Type B pancreatic cell (in vitro differentiated cells): ENCODE measurements around the gene GCNT3. TPM values are rescaled to one million over a fixed set of nuclear protein-coding genes. Genes with fewer than 3 reads are reported as not detected.
"Not testable (repeated sequence)": the region's sequence is repeated elsewhere in the genome, so short reads cannot be mapped to it uniquely, and the experiment has no call there.

ENCODE experiments used
- DNase-seq: peaks from one replicate; pipeline ENCODE4 v3.0.0; 2021; ENCODE audit warnings: mixed read lengths; ENCODE audit not compliant: unreplicated experiment; ENCODE audit errors: extremely low spot score
- H3K27ac Mint-ChIP-seq: 2 replicates; pipeline ENCODE4 v1.8.0; 2021; ENCODE audit warnings: mild to moderate bottlenecking, mixed read lengths
- H3K27me3 Mint-ChIP-seq: 2 replicates; pipeline ENCODE4 v1.8.0; 2021; ENCODE audit warnings: mixed read lengths
- H3K36me3 Mint-ChIP-seq: 2 replicates; pipeline ENCODE4 v1.8.0; 2021; ENCODE audit warnings: mixed read lengths
- H3K4me1 Mint-ChIP-seq: one replicate; pipeline ENCODE4 v1.8.0; 2021; ENCODE audit warnings: mixed read lengths; ENCODE audit not compliant: unreplicated experiment
- H3K4me3 Mint-ChIP-seq: 2 replicates; pipeline ENCODE4 v1.8.0; 2021; ENCODE audit warnings: mild to moderate bottlenecking, mixed read lengths
- H3K9me3 Mint-ChIP-seq: 2 replicates; pipeline ENCODE4 v1.8.0; 2021; ENCODE audit warnings: mixed read lengths
- total RNA-seq: library from RNA; stranded (reverse); gene quantifications from 2 replicates; pipeline ENCODE4 v1.2.1, GENCODE V29; 2021; ENCODE audit warnings: low replicate concordance
- TF ChIP-seq, protein P1 (sequence below): fragments of 200-600 bp; sonication (generic); conservative IDR thresholded peaks from 2 replicates; pipeline ENCODE4 v1.5.0; 2021; ENCODE audit warnings: antibody characterized with exemption, mild to moderate bottlenecking

Gene GCNT3
- total RNA-seq, 1 donor from 2014 or later: 19.6 TPM

- Mint-ChIP-seq H3K9me3 (no peaks in the 10 kb centered on the region), H3K4me3 (no peak overlapping the region), H3K27ac (no peak overlapping the region), H3K27me3 (no peaks in the 10 kb centered on the region), H3K36me3 (no peaks in the 10 kb centered on the region), H3K4me1 (peaks cover 14% of the 10 kb centered on the region)
- TF ChIP-seq, protein P1, sequence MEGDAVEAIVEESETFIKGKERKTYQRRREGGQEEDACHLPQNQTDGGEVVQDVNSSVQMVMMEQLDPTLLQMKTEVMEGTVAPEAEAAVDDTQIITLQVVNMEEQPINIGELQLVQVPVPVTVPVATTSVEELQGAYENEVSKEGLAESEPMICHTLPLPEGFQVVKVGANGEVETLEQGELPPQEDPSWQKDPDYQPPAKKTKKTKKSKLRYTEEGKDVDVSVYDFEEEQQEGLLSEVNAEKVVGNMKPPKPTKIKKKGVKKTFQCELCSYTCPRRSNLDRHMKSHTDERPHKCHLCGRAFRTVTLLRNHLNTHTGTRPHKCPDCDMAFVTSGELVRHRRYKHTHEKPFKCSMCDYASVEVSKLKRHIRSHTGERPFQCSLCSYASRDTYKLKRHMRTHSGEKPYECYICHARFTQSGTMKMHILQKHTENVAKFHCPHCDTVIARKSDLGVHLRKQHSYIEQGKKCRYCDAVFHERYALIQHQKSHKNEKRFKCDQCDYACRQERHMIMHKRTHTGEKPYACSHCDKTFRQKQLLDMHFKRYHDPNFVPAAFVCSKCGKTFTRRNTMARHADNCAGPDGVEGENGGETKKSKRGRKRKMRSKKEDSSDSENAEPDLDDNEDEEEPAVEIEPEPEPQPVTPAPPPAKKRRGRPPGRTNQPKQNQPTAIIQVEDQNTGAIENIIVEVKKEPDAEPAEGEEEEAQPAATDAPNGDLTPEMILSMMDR: no peak
- no peak for DNase-seq
These were observed 6.8 kb downstream of the GCNT3 start for GRCh38 chr15:59618406-59618805.

GRCh38 chr15:59622289-59622688, 10.7 kb downstream of the GCNT3 start:
- TF ChIP-seq, protein P1: peak; percentile 65
- H3K4me1 Mint-ChIP-seq: peaks cover under 1% of the 10 kb centered on the region
- H3K4me3 Mint-ChIP-seq: no peak overlapping the region
- no peak for DNase-seq
- H3K27me3 Mint-ChIP-seq: no peaks in the 10 kb centered on the region
- H3K9me3 Mint-ChIP-seq: no peaks in the 10 kb centered on the region
- no peaks in the 10 kb centered on the region for H3K36me3 Mint-ChIP-seq
- no peak overlapping the region for H3K27ac Mint-ChIP-seq

GRCh38 chr15:59632714-59633113, 21.1 kb downstream of the GCNT3 start:
- H3K36me3 Mint-ChIP-seq: peaks cover 12% of the 10 kb centered on the region
- H3K27me3 Mint-ChIP-seq: no peaks in the 10 kb centered on the region
- no peak for DNase-seq
- peaks cover 8% of the 10 kb centered on the region for H3K4me1 Mint-ChIP-seq
- H3K4me3 Mint-ChIP-seq: no peak overlapping the region
- TF ChIP-seq, protein P1: peak; percentile 58
- no peak overlapping the region for H3K27ac Mint-ChIP-seq
- no peaks in the 10 kb centered on the region for H3K9me3 Mint-ChIP-seq

GRCh38 chr15:59636184-59636583, 24.6 kb downstream of the GCNT3 start:
- H3K27me3 Mint-ChIP-seq: no peaks in the 10 kb centered on the region
- DNase-seq: no peak
- TF ChIP-seq, protein P1: no peak
- H3K9me3 Mint-ChIP-seq: no peaks in the 10 kb centered on the region
- H3K4me3 Mint-ChIP-seq: no peak overlapping the region
- H3K36me3 Mint-ChIP-seq: peaks cover 20% of the 10 kb centered on the region
- H3K4me1 Mint-ChIP-seq: peaks cover 8% of the 10 kb centered on the region
- H3K27ac Mint-ChIP-seq: peak overlapping the region; percentile 50

DNA sequence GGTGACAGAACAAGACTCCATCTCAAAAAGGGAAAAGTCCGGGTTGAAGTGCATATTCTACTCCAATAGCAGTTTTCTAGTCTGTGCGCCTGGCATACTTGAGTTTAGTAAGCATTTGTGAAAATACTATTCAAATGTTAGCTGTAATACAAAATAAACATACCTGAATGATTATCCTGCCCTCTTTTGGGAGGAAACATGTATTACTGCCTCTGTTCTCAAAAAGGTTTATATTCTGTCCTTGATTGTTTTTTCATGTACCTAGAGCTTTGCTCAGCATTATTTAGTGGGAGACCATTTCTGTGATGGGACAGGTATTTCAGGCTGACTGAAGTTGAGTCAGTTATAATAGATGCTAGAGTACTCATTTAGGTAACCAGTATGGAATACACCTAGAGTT, 25.9 kb downstream of the GCNT3 start:
- peaks cover 27% of the 10 kb centered on the region for H3K36me3 Mint-ChIP-seq
- TF ChIP-seq, protein P1: peak; percentile 21
- H3K4me1 Mint-ChIP-seq, H3K4me3 Mint-ChIP-seq, H3K27me3 Mint-ChIP-seq, DNase-seq, H3K9me3 Mint-ChIP-seq, H3K27ac Mint-ChIP-seq: not testable (repeated sequence)

- no peak for DNase-seq
- no peaks in the 10 kb centered on the region for H3K4me1 Mint-ChIP-seq
- no peak overlapping the region for H3K27ac Mint-ChIP-seq
- H3K4me3 Mint-ChIP-seq: no peak overlapping the region
- peaks cover 31% of the 10 kb centered on the region for H3K36me3 Mint-ChIP-seq
- H3K27me3 Mint-ChIP-seq: no peaks in the 10 kb centered on the region
- H3K9me3 Mint-ChIP-seq: no peaks in the 10 kb centered on the region
- TF ChIP-seq, protein P1: peak; percentile 55
These were observed 30.8 kb downstream of the GCNT3 start for GRCh38 chr15:59642351-59642750.
